Activated CD8-positive, alpha-beta memory T cell treated with anti-CD3 and anti-CD28 coated beads for 4 hours (primary cell): Measurements from ENCODE around the gene SCARB1.

Experiments
- DNase-seq, 2 donors: peaks; one replicate each; pipeline ENCODE4 v3.0.0-alpha.2; 2020; ENCODE audit warnings: low read depth in 2 of 2

SCARB1 gene

DNA sequence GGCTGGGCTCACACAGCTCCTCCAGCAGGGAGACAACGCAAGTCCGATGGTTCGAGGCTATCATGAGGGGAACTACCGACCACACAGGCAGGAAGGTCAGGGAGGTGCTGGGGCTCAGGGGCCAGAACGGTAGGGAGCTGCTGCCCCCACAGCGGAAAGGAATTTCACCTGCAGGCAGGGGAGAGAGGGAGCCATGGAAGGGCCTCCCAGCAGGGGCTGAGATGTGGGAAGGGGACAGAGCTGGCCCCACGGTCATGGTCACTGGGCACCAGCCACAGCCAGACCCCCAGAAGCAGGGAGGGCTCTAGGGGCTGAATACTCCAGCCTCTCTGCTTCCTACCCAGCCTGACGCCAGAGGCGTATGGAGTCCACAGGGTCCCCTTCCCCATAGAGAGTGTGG lies 103.1 kb downstream of the SCARB1 start:
- DNase-seq: no peak

DNA sequence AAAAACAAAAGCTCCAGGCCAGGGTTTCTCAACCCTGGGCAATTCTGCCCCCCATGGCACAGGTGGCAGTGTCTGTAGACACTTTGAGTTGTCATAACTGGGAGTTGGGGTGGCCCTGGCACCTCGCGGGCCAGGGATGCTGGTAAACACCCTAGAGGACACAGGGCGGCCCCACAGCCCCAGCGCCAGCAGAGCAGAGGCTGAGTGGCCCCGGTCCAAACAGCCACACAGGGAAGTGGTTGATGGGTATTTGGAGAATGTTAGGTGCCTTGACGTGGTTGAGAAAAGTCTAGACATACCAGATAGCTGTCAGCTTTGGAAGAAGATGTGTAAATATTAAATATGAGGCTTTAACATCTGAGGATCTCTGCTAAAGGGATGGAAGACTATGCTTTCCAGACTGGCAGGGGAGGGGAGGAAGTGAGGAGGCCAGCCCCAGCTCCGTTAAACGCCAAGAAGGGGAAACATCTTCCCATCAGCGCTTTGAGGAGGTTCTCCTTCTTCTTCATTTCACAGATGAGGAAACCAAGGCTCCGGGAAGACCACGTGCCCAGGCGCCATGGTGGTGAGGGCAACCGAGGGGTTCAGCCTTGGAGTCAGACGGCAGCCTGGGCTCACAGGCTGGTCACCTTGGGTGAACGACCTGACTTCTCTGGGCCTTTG lies 103.7 kb downstream of the SCARB1 start:
- no peak for DNase-seq

DNA sequence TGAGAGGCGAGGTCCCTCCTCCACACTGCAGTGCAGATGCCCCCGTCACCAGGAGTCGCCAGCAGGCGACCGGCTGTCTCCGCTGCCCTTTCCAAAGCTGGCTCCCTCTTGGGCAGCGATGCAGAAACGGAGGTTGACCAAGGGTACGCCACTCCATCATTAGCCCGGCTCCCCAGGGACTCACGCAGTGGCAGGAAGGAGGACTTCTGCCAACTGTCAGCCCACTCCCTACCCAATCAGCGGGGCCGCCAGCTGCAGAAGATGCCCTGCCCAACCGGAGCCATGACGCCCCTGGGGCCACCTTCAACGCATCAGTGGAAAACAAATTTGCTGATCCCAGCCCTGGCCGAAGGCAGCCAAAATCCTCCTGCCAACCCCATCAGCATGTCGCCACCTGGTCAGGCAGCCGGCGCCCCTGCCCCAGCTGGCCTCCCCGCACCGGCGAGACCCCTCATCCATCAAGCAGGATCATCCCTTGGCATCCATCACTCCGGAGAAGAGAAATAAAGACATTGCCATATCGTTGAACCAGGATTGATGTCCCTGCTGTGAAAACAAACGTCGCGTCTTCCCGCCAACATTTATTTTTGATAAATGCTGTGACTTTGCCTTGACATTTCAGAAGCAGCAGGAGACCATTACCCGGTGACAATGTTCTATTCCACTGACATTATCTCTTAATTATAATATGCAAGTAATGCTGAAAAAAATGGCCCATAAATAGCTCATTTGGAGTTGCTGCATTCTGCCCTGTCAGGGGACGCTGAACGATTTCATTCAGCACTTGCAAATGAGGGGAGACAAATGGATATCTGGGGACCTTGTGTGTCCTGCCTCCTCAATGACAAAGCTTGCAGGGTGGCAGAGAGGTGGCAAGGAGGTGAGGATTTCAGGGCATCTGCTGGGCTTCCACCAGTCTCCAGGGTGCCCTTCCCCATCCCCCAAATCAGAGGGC lies 105.1 kb downstream of the SCARB1 start:
- DNase-seq: no peak

DNA sequence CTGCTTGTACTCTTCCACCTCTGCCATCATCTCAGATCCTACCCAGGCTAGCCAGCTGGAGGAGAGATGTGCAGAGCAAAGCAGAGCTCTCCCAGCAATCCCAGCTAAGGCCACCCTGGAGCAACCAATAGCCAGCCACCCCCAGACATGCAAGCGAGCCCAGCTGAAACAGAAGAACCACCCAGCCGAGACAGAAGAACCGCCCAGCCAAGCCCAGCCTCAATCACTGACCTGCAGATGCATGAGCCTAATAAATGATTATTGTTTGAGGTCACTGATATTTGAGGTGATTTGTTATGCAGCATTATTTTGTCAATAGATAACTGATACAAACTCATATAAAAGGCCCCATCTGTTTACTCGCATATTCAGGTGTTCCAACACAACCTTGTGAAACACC lies 106.3 kb downstream of the SCARB1 start:
- DNase-seq: no peak

DNA sequence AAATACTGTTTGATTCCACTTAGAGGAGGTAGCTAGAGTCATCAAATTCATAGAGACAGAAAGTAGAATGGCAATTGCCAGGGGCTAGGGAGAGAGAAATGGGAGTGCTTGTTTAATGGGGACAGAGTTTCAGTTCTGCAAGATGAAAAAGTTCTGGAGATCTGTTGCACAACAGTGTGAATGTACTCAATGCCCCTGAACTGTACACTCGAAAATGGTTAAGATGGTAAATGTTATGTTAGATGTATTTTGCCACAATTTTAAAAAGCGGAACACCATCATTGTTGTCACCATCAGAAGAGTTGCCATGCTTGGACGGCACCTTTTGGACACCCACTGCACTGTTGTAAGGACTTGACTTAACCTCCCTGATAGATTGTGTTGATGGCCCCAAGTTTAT lies 106.9 kb downstream of the SCARB1 start:
- no peak for DNase-seq

DNA sequence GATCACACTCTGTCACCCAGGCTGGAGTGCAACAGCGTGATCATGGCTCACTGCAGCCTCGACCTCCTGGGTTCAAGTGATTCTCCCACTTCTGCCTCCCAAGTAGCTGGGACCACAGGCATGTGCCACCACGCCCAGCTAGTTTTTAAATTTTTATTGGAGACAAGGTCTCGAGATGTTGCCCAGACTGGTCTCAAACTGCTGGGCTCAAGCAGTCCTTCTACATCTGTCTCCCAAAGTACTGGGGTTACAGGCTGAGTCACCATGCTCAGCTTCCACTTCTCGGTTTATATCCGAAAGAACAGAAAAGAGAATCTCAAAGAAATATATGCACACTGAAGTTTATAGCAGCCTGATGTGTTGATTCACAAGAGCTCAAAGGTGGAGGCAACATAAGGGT lies 107.5 kb downstream of the SCARB1 start:
- no peak for DNase-seq

DNA sequence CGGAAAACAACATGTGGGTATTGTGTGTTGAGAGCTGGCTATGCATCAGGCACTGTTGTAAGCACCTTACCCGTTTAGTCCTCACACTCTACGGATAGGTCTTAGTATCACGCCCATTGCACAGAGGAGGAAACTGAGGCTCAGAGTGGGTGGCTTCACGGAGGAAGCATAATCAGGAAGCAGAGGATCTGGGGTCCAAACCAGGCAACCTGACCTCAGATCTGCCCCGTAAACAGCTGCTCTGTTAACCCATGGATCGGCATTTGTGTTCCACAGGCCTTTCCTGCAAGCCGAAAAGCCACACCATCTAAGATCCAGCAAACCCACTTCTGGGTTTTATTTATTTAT lies 107.9 kb downstream of the SCARB1 start:
- DNase-seq: no peak

DNA sequence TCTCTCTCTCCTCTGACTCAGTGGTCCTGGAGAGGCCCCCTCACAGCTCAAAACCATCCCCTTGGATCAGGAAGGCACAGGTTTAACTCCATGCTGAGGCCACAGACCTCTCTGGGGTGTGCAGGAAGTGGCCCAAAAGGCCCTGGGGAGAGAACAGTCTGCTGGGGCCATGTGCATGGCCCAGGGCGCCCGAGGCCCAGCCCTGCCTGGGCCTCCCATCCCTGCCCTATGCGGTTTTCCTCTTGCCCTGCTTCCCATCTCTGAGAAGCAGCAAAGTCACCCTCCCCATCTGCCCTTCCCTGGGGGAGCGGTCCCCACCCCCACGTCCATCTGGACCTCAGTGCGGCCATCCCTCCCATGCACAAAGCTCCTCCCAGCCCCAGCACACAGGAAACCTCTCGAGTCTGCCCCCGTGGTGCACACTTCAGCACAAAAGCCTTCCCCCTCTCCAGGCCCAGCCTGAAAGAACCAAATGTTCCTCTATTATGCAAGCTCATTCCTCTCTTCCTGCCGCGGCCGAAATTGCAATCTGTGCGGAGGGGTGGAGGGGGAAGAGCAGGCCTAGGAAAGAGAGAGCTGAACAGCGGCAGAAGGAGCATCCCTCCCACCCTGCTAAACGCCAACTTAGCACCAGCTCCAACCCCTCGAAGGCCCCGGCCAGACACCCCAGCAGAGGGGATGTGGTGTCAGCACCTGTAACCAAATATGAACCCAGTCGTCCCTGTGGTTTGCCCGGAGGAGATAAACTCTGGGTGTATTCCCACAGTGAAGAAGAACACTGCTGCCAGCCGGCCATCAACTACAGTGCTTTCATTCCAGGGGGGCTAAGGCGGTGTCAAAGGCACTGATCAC lies 108.5 kb downstream of the SCARB1 start:
- no peak for DNase-seq

DNA sequence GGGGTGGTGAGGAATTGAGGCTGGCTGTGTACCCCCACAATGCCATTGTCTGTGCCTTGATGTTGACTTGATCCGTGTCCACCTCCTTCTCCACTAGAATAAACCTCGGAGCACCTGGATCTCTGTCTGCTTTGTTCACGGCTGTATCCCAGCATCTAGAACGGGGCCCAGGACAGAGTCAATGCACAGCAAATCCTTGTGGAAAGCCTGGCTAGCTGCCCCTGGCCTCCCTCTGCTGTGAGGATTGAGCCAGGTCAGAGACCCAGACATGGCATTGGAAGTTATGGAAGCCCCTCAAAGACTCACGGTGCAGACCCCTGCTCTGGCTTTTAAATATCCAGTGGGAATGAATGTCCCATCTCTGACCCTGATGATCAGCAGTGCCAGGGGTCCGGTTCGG lies 109.2 kb downstream of the SCARB1 start:
- no peak for DNase-seq

DNA sequence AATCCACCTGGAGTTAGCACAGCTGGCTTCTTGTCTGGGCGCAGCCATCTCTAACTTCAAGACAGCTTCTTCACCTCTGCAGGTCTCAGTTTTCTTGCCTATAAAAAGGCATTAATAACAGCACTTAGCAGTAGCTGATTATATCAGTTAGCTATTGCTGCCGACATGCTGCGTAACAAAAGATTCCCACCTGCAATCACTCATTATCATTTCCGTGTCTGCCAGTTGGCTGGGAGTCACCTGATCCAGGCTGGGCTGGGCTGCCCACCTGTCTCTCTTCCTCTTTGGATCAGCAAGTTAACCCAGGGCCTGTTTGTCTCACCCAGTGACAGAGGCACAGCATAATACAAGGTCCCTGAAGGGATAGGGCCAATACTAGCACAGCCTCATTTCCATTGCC lies 109.7 kb downstream of the SCARB1 start:
- DNase-seq: no peak

DNA sequence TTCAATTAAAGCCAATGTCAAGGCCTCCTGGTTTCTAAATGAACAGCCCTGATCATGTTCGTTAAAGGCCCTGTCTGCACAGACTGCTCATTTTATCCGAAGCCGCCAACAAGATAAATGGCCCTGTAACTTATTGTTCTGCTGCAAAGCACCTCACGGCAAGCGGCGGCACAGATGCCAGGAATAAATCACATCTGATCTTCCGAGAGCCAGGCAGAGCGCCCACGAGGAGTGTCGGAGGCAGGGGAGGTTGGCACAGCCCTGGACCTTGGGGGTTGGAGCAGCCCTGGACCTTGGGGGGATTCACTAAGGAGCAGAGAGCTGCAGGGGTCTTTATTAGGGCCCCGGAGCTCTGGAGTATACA lies 110.5 kb downstream of the SCARB1 start:
- DNase-seq: no peak

DNA sequence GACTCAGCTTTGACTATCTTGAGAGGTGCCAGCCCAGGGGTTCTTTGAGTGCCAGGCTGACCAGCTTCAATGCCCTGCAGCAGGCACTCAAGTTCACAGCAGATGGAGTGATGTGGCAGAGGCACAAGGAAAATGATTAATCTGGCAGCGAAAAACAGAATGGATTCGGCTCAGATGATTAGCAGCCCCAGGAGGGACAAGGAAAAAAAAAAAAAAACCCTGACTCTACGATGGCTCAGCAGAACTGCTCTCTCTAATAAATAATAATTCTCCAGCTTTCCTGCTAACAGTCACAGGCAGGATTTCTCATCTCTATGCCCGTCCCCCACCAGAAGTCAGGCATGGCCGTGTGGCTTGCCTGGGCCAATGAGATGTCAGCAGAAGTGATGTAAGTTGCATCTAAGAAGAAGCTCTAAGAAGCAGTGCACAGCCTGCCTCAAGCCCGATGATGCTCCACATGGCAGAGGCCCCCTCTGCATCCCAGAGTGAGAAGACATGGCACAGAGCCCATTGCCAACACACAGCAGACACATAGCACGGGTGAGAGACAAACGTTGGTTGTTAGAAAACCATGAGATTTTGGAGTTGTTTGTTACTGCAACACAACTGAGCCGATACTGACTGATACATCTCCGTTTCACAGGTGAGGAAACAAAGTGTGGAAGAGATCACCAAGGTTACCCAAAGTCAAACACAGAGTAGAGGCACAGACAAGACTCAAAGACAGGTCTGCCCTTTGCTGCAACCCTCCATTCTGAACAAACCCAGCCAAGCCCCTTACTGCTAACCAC lies 111.0 kb downstream of the SCARB1 start:
- no peak for DNase-seq

DNA sequence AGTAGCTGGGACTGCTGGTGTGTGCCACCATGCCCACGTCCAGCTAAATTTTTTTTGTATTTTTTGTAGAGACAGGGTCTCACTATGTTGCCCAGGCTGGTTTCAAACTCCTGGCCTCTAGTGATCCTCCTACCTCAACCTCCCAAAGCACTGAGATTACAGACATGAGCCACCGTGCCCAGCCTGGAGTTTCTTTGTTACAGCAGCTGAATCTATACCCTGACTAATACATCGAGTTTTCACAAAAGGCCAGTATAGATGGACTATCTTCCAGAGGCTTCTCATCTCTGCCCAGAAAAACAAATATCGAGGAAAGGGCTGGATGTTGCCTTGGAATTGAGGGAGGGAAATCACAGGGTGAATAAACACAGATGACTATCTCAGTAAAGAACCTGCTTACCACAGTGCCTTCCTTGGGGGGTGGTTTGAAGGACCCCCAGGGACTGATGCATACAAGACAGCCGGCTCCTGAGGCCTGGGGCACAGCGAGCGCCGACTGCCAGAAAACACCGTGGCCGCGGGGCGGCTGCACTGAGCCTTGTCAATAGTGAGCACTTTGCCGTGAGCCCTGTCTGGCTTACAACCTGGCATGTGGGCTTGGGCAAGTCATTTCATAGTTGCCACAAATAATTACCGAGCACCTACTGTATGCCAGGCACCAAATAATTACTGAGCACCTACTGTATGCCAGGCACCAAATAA lies 111.9 kb downstream of the SCARB1 start:
- no peak for DNase-seq

DNA sequence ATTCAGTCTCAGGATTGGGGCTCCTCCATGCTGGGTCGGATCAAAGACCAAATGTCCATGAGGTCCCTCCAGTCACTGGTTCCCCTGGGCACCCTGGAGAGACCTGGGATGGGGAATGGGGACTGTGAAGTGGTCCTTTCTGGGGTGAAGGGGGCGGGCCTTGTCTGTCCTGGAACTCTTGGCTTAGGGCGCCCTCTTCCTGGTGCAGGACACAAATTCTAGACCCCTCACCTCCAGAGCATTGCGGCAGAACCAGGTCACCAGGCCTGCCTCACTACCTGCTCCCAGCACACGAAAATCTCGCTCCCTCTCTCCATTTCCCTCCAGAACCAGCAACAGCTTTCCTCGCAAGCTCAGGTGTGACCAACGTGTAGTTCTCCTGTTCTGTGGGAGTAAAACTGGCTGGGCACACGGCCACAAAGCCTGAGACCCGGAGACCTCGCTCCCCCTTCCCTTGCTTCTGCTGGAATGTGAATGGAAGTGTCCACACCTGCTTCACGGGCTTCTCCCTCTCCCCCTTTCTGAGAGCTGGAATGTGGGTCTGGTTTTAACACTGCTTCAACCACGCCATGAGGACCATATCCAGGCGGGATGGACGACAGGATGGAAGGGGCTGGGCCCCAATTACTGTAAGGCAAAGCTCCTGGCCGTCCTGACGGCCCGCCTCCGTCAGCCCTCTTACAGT lies 112.7 kb downstream of the SCARB1 start:
- DNase-seq: no peak

DNA sequence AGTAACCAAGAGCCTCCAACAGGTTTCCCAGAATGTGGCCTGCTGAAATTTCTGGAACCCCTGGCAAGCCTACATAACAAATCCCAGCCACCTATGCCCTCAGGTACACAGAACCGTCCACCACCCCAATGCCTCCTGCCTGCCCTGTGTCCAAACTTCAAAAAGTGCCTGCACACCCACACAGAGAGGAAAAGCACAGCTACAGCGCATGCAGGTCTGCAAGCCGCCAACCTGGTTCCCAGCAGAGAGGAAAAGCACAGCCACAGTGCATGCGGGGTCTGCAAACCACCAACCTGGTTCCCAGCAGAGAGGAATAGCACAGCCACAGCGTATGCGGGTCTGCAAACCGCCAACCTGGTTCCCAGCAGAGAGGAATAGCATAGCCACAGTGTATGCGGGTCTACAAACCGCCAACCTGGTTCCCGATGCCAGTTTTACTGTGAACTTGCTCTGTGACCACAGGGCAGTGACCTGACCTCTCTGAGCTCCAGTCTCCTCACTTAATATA lies 113.5 kb downstream of the SCARB1 start:
- DNase-seq: no peak

DNA sequence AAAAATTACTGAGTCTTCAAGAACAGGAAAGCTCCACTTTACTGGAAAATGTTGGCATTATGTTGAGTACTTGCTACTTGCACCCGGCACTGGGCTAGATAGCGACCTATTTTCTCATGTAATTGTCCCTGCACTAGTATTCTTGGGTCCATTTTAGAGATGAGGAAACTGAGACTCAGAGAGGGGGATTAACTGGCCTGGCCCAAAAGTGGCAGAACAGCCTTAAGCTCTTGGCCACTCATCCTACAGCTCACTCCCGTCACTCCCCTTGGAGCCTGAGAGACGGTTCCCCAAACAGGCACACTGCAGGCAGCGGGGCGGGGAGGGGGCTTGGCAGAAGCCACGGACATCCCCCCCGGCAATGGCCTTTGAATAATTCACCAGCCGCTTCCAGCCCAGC lies 113.9 kb downstream of the SCARB1 start:
- no peak for DNase-seq

DNA sequence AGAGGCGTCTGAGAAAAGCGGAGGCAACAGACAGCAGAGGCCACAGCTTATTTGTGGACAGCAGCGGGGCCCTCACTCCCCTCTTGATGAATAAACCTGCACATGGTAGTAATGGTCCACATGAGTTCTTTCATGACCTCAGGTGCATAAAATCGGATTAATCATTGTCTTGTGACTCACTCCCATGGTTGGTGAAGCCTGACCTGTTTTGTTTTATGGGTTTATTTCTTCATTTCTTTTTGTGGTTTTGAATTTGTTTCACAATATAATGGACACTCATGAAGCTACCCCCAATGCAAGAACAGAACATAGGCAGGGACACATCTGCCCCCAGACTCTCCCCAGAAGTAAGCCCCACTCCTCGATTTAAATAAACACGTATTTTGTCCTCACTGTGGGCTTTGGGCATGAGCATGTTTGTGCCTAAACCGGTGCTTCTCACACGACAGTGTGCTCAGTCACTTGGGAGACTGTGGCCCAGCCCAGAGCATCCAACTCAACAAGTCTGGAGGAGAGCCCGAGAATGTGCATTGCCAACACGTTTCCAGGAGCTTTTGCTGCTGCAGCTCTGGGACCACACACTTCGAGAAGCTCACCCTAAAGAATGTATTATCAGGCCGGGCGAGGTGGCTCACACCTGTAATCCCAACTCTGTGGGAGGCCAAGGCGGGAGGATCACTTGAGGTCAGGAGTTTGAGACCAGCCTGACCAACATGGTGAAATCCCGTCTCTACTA lies 116.1 kb downstream of the SCARB1 start:
- DNase-seq: no peak

DNA sequence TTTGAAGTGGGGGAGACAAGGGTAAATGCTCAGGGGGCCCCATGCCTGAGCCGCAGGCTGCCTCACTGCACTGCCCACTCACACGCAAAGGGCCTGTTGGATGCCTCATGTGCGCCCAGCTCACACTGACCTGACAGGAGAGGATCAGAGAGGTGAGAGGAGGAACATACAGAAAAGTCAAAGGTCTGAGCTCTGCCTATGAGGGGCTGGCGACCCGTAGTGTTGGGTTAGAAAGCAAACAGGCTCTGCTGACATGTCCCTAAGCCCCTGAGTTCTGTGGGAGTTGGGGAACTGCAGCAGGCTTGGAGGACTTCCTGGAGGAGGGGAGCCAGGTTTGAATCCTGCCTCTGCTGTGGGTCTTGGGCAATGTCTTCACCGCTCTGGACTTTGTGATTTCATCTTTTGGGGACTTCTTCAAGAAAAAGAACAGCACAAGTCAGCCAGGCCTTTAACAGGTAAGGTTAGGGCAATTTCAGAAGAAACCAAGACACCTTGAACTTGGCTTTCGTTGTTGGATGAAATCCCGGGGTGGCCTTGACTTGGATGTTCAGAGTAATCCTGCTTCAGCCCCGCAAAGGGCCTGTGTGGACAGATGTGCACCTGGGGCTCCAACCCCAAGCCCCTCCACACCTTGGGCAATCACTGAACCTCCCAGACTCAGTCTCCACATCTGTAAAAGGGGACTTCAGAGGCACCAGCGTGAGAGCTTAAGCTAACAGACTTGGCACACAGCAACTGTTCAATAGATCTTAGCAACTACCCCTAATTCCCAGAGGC lies 116.8 kb downstream of the SCARB1 start:
- no peak for DNase-seq
